Mammary epithelial cell (primary cell): ENCODE results near the gene RGCC.

Experiments
- EZH2 ChIP-seq: IDR thresholded peaks from 2 replicates; pipeline ENCODE4 v1.6.1; 2012; ENCODE audit warnings: low read length, inconsistent platforms, borderline replicate concordance
- TF ChIP-seq, protein P1 (sequence below), 2 donors: IDR thresholded peaks in 1 of 2; conservative IDR thresholded peaks in 1 of 2; 2 replicates each; pipeline ENCODE4 v1.5.1; 2011 to 2012; ENCODE audit warnings: inconsistent platforms in 2 of 2, low read length in 2 of 2, mild to moderate bottlenecking in 2 of 2, control low read depth in 1 of 2, low read depth in 1 of 2; ENCODE audit not compliant: insufficient read depth in 1 of 2; ENCODE audit errors: extremely low read depth in 1 of 2

DNA sequence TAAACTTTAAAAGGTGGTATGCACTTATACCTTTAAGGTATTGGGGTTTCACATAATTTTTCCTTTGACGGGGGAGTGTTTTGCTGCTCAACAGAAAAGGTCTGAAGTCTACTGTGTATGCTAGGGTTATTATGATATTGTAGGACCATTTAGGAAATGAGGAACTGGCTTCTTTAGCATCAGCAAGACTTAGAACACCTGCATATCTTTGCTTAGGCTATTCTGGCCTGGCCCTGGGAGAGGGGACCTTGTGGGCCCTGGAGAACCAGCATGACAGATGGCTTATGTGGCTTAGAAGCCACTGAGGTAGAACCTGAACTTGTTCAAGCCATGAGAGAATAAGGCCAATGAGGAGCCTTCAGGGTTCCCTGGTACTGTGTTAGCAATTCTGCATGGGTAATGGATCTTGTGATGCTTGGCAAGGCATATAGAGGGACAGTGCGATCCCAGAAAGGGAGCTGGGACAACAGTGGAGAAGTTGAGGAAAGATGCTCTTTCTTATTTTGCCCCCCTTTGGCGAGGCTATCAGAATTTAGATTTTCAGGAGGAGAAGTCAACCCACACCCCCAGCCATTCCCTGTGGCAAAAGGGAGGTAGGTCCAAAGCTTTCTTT, 4.3 kb downstream of the RGCC start:
- TF ChIP-seq, protein P1, sequence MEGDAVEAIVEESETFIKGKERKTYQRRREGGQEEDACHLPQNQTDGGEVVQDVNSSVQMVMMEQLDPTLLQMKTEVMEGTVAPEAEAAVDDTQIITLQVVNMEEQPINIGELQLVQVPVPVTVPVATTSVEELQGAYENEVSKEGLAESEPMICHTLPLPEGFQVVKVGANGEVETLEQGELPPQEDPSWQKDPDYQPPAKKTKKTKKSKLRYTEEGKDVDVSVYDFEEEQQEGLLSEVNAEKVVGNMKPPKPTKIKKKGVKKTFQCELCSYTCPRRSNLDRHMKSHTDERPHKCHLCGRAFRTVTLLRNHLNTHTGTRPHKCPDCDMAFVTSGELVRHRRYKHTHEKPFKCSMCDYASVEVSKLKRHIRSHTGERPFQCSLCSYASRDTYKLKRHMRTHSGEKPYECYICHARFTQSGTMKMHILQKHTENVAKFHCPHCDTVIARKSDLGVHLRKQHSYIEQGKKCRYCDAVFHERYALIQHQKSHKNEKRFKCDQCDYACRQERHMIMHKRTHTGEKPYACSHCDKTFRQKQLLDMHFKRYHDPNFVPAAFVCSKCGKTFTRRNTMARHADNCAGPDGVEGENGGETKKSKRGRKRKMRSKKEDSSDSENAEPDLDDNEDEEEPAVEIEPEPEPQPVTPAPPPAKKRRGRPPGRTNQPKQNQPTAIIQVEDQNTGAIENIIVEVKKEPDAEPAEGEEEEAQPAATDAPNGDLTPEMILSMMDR (conservative IDR thresholded peaks at IDR 0.05 in 1 of 2, IDR thresholded peaks at IDR 0.05 in 1 of 2; ENCODE audit: extremely low read depth in 1 of 2, insufficient read depth in 1 of 2, low read depth in 1 of 2, low read length in 2 of 2) = no peak
- TF ChIP-seq EZH2 = no peak
